ENCODE data around the gene ANGPTL1.

GRCh38 chr1:178916448-178917174 is 45.7 kb upstream of the ANGPTL1 start:
- TF ChIP-seq CTCF (IDR thresholded peaks at IDR 0.05 in 8 of 11, conservative IDR thresholded peaks at IDR 0.05 in 3 of 11), result no peak
- TF ChIP-seq POLR2A (IDR thresholded peaks at IDR 0.05), result no peak
- no peak for TF ChIP-seq POLR2AphosphoS5 (IDR thresholded peaks at IDR 0.05)
